Subcutaneous abdominal adipose tissue (tissue), 5 donors: Measurements from ENCODE around the gene TMEM250.
A peak's percentile ranks its signal among the peaks of the same experiment; 100 is the strongest.
"Not testable (repeated sequence)": the region's sequence is repeated elsewhere in the genome, so short reads cannot be mapped to it uniquely, and the experiment has no call there.

Experiments used
- H3K27ac ChIP-seq: one replicate; pipeline ENCODE4 v1.7.0; 2013; ENCODE audit warnings: low read depth, mild to moderate bottlenecking, inconsistent platforms, low read length, moderate library complexity
- H3K27me3 ChIP-seq, 5 donors: one replicate each; pipeline ENCODE4 v1.7.0; 2013; ENCODE audit warnings: low read length in 5 of 5, inconsistent platforms in 1 of 5; ENCODE audit not compliant: control insufficient read depth in 5 of 5, insufficient read depth in 4 of 5
- H3K36me3 ChIP-seq, 5 donors: one replicate each; pipeline ENCODE4 v1.7.0; 2013; ENCODE audit warnings: low read length in 5 of 5; ENCODE audit not compliant: control insufficient read depth in 5 of 5, insufficient read depth in 5 of 5
- H3K4me1 ChIP-seq, 5 donors: one replicate each; pipeline ENCODE4 v1.7.0; 2013; ENCODE audit warnings: low read length in 5 of 5, mild to moderate bottlenecking in 3 of 5, moderate library complexity in 1 of 5; ENCODE audit not compliant: control insufficient read depth in 5 of 5, insufficient read depth in 5 of 5
- H3K4me3 ChIP-seq, 5 donors: one replicate each; pipeline ENCODE4 v1.7.0; 2013; ENCODE audit warnings: low read length in 5 of 5, low read depth in 1 of 5
- H3K9ac ChIP-seq, 5 donors: one replicate each; pipeline ENCODE4 v1.7.0; 2013; ENCODE audit warnings: low read length in 5 of 5, mild to moderate bottlenecking in 4 of 5, moderate library complexity in 3 of 5
- H3K9me3 ChIP-seq, 5 donors: one replicate each; pipeline ENCODE4 v1.7.0; 2013; ENCODE audit warnings: low read length in 5 of 5; ENCODE audit not compliant: control insufficient read depth in 5 of 5
- donor health status: healthy.
- donor health status: healthy.
- donor health status: healthy.
- donor health status: healthy.
- donor health status: healthy.

Gene TMEM250

DNA sequence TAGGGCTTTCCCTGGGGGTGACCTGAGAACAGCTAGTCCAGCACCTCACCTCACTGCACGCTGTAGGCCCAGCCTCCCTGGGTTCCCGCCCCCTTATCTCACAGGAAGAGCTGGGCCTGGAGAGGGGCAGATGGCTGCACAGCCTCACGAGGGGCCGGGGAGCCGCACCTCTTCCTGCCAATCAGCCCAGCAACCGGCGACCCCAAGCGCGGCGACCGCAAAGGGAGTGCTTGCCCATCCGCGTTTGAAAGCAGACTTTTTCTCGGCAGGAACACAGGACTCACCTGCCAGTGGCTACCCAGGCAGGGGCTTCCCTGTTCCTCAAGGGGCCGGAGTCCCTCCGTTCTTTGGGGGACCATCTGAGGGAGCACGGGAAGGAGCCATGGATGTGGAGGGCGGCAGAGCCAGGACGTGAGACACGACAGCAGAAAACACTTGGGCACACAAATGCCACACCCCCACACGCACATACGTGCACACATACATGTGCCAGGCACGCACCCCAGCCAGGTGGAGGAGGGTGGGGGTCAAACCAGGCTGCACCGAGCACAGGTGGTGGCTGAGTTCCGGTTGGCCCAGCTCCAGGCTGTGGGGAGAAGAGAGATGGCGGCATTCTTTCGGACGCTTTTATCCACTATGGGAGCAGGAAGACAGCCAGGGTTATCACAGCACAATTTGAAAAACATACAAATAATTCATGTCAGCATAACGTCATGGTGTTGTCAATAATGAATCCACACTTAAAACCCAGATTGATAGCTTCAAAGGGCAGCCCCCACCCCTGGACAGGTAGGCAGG, 11.3 kb downstream of the TMEM250 start:
- Histone ChIP-seq H3K9ac (no peak overlapping the region), H3K27ac (no peak overlapping the region), H3K27me3 (no peaks in the 10 kb centered on the region), H3K9me3 (no peaks in the 10 kb centered on the region), H3K4me3 (no peak overlapping the region), H3K36me3 (no peaks in the 10 kb centered on the region), H3K4me1 (peaks cover 16 to 73% (median 59%) of the 10 kb centered on the region in 5 donors)

DNA sequence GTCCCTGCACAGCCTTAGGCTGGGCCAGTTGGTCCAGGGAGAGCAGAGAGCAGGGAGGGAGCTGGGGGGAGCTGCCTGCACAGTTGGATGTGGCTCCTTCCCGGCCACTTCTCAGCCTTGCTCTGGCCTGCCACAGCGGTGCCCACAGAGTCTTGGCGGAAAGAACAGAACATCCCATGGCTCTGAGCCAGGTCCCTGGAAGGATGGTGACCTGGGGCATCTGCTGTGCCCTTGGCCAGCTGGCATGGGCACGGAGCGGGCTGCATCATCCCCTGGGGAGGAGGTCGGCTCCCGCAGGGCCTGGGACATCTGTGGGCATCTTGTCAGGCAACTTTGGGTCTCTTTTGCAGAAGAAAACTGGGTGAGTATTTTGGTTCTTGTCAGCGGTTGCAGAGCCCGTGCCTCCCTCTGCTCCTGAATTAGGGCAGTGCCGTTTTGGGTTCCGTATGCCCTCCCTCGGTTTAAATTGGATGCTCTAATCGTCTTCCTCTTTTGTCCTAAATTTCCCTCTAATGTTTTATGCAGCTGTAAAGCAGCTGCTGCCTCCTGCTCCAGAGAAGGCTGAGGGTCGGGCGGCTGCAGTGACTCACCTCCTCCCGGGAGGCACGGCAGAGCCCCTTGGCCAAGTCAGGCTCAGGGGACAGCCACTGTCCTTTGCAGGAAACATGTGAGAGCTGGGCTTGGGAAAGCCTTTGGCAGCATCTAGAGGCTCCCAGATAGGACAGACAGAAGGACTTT, 13.1 kb downstream of the TMEM250 start:
- no peaks in the 10 kb centered on the region for H3K9me3 ChIP-seq

DNA sequence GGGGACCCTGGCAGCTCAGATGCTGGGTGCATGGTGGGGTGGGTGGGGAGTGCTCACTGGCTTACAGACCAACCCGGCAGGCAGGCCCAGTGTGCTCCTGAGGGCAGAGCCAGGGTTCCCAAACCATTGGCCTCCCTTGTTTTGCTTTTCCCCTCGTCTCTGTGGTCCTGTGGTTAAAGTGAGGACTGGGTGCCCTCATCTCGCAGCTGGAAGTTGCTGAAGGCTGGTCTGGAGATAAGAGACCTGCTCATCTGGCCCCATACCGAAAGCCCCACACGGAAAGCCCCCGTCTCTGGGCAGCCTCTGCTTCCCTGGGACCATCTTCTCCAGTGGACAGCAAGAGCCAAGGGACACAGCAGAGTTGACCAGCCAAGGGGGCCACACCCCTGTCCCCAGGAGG, 13.8 kb downstream of the TMEM250 start:
- Histone ChIP-seq H3K4me1 (peaks cover 12 to 54% (median 45%) of the 10 kb centered on the region in 5 donors), H3K27ac (no peak overlapping the region), H3K9me3 (no peaks in the 10 kb centered on the region), H3K9ac (peak overlapping the region in 1 of 5 donors; percentile 20), H3K4me3 (no peak overlapping the region), H3K27me3 (peaks cover 0 to 12% (median 7%) of the 10 kb centered on the region in 5 donors), H3K36me3 (no peaks in the 10 kb centered on the region)

More for the DNA sequence above, 13.1 kb downstream of the TMEM250 start:
- H3K4me1 ChIP-seq: peaks cover 12 to 60% (median 51%) of the 10 kb centered on the region in 5 donors
- H3K27ac ChIP-seq: no peak overlapping the region
- H3K36me3 ChIP-seq: no peaks in the 10 kb centered on the region
- peaks cover 0 to 6% (median 5%) of the 10 kb centered on the region in 5 donors for H3K27me3 ChIP-seq
- peak overlapping the region in 1 of 5 donors; percentile 21 for H3K4me3 ChIP-seq
- H3K9ac ChIP-seq: peak overlapping the region in 1 of 5 donors; percentile 20

DNA sequence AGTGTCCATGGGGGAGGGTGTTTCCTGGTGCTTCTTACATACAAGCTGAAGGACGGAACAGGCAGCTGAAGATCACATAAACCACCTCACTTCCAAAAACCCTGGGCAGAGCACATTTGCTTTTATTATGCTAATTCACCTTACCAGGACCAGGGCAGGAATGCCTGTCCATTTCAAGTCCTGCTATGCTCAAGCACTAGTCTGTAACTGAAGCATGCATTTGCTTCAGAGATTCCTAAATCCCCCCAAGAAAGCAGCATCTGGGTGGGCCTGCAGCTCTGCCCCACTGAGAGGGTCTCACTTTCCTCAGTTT, 14.2 kb downstream of the TMEM250 start:
- Histone ChIP-seq H3K4me1 (peaks cover 12 to 49% (median 40%) of the 10 kb centered on the region in 5 donors), H3K9ac (no peak overlapping the region)

DNA sequence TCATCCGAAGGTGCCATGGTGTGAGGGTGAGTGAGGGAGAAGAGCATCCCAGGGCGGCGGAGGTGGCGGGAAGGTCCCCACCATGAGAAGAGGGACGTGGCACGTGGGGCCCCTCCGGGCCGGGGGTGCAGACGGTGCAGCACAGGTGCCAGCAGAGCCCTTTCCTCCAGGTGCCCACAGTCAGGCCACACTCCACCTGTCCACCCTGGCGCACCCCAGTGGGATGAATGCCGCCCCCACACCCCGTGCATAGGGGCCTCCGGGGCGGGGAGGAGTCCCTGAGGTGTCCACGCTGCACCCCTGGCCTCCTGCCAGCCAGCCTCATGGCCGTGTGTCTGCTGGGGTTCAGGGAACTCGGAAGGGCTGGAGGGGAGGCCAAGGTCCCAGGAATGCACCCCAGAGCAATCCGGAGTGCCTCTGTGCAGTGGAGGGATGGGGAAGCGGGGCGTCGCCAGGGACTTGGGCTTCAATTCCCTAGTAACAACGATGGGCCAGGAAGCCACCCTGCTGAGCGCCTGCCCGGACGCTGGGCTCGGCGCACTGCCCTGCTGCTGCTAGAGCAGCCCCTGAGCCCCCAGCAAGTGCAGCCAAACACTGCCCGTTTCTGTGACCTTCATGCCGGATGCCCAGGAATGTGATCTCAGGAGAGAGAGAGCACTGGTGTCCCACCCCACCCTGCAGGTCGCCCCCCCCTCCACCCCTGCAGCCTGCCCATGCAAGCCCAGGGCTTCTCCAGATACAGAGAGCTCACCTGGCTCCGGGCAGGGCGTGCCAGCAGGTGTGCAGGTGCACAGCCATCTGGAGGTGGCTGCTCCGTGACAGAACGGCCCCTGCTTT, 14.8 kb downstream of the TMEM250 start:
- Histone ChIP-seq H3K27me3 (peaks cover 2 to 16% (median 11%) of the 10 kb centered on the region in 5 donors), H3K4me1 (peaks cover 12 to 49% (median 39%) of the 10 kb centered on the region in 5 donors), H3K9ac (no peak overlapping the region), H3K36me3 (no peaks in the 10 kb centered on the region), H3K4me3 (no peak overlapping the region), H3K27ac (no peak overlapping the region), H3K9me3 (no peaks in the 10 kb centered on the region)

More for the DNA sequence above, 14.2 kb downstream of the TMEM250 start:
- no peaks in the 10 kb centered on the region for H3K36me3 ChIP-seq
- no peaks in the 10 kb centered on the region for H3K9me3 ChIP-seq
- H3K27me3 ChIP-seq: peaks cover 0 to 12% (median 7%) of the 10 kb centered on the region in 5 donors
- H3K4me3 ChIP-seq: no peak overlapping the region
- no peak overlapping the region for H3K27ac ChIP-seq

DNA sequence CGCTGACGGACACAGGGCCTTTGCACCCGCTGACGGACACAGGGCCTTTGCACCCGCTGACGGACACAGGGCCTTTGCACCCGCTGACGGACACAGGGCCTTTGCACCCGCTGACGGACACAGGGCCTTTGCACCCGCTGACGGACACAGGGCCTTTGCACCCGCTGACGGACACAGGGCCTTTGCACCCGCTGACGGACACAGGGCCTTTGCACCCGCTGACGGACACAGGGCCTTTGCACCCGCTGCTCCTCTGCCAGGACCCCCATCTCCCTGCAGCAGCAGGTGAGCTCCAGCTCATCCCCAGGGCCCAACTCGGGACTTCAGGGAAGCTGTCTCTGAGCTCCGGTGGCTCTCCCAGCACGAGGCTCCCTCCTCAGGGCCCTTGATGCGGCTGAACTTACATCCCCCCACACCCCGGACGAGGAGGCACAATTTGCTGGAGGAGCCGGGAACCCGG, 17.0 kb downstream of the TMEM250 start:
- peaks cover 7 to 18% (median 14%) of the 10 kb centered on the region in 5 donors for H3K27me3 ChIP-seq
- H3K36me3 ChIP-seq, H3K4me3 ChIP-seq, H3K27ac ChIP-seq, H3K9me3 ChIP-seq, H3K9ac ChIP-seq: not testable (repeated sequence)
- peaks cover 11 to 34% (median 31%) of the 10 kb centered on the region in 5 donors for H3K4me1 ChIP-seq

DNA sequence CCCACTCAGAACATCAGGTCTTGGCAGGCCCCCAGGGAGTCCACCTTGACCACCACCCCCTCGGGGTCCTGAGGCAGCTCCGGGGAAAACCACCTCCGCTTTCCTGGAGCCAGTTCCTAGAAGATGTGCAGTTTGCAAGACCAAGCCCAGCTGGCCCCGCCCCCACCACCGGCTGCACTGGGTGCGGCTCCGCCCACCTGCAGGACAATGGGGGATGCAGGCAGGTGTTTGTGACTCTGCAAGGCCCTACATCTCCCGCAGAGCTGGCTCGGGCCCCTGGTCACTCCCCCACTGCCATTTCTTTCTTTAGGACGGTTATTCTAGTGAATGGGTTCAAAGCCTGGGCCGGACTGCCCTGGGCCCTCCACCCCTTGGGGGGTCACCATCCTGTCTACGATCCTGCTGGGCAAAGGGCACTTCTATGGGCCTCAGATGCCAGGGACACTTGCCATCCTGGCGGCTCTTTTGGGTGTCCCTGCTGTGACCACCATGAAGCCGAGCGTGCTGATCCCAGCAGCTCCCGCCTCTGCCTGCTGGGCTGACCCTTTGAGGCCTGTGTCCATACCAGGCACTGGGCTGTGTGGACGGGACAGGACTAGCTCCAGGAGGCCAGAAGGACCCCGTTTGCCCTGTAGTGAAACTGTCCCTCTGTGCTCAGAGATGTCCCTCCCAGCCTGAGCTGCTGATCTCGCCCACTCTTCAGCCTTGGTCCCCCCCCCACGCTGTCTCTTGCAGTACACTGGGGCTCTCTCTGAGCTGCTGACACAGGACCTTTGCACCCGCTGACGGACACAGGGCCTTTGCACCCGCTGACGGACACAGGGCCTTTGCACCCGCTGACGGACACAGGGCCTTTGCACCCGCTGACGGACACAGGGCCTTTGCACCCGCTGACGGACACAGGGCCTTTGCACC, 17.7 kb downstream of the TMEM250 start:
- Histone ChIP-seq H3K9me3 (no peaks in the 10 kb centered on the region), H3K36me3 (no peaks in the 10 kb centered on the region), H3K4me1 (peaks cover 10 to 32% (median 29%) of the 10 kb centered on the region in 5 donors)

DNA sequence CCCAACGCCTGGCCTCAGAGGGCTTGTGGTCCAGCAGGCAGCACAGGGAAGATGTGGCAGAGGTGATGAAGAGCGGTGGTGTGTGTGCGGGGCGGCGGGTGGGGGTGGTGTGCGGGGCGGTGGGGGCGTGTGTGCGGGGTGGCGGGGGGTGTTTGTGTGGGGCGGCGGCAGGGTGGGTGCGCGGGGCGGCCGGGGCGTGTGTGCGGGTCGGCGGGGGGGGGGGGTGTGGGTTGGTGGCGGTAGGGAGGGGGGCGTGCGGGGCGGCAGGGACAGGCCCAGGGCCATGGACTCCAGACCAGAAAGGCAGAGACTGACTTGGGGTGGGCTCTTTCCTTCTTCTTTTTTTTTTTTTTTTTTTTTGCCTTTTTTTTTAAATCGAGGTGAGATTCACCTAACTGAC, 19.1 kb downstream of the TMEM250 start:
- Histone ChIP-seq H3K9me3 (no peaks in the 10 kb centered on the region), H3K27me3 (peaks cover 7 to 18% (median 14%) of the 10 kb centered on the region in 5 donors), H3K27ac (no peak overlapping the region), H3K9ac (no peak overlapping the region), H3K4me3 (no peak overlapping the region), H3K36me3 (no peaks in the 10 kb centered on the region), H3K4me1 (peaks cover 0 to 22% (median 19%) of the 10 kb centered on the region in 5 donors)

More for the DNA sequence above, 17.7 kb downstream of the TMEM250 start:
- H3K27me3 ChIP-seq: peaks cover 7 to 18% (median 14%) of the 10 kb centered on the region in 5 donors
- H3K4me3 ChIP-seq: no peak overlapping the region
- no peak overlapping the region for H3K27ac ChIP-seq
- H3K9ac ChIP-seq: no peak overlapping the region

DNA sequence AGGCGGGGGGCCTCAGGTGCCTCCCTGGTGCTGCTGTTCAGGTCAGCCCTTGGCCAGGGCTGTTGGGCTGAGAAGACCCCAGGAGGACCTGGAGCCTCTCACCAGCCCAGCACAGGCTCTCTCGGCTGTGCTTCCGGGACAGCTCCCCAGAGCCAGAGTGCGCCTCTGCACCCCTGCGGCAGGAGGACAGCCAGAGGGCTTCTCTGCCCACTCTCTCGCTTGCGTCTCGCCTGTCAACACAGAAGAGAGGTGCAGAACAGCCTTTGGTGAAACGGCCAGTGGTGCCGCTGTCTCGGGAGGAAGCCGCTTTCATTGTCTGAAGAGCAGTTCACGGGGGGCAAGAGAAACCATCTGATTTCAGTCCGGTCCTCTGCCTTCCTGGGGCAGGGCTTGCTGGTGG, 19.8 kb downstream of the TMEM250 start:
- H3K9ac ChIP-seq: peak overlapping the region in 1 of 5 donors; percentile 28
- H3K4me1 ChIP-seq: peaks cover 0 to 26% (median 24%) of the 10 kb centered on the region in 5 donors
- H3K4me3 ChIP-seq: no peak overlapping the region
- H3K36me3 ChIP-seq: no peaks in the 10 kb centered on the region
- H3K27ac ChIP-seq: no peak overlapping the region
- no peaks in the 10 kb centered on the region for H3K9me3 ChIP-seq
- peaks cover 7 to 18% (median 14%) of the 10 kb centered on the region in 5 donors for H3K27me3 ChIP-seq
